GM19239 (cell line): ENCODE data around the gene LRPAP1.
"Not testable (repeated sequence)": the region's sequence is repeated elsewhere in the genome, so short reads cannot be mapped to it uniquely, and the experiment has no call there.

ENCODE experiments used
- DNase-seq: peaks from one replicate; pipeline ENCODE4 v3.0.0; 2011; ENCODE audit warnings: low spot score; ENCODE audit not compliant: insufficient read length
- FAIRE-seq: peaks from 2 replicates; lab custom pipeline; 2011; peaks lifted over from hg19 to GRCh38; lab: Jason Lieb, UNC

LRPAP1 gene

GRCh38 chr4:3531879-3532750, at the start of gene LRPAP1:
TSS of gene LRPAP1 (minus strand) at chr4:3532422. CDS start at chr4:3532412, 10 bp downstream.
- DNase-seq (peak; percentile 100), FAIRE-seq (peak; percentile 86)

- not testable (repeated sequence) for DNase-seq, FAIRE-seq
These were observed 49.3 kb upstream of the LRPAP1 start for GRCh38 chr4:3581334-3582090.

- not testable (repeated sequence) for DNase-seq, FAIRE-seq
These were observed 48.6 kb upstream of the LRPAP1 start for GRCh38 chr4:3580859-3581258.

- FAIRE-seq, DNase-seq: not testable (repeated sequence)
These were observed 46.4 kb upstream of the LRPAP1 start for GRCh38 chr4:3578527-3579144.

GRCh38 chr4:3578052-3578451, 45.8 kb upstream of the LRPAP1 start:
- not testable (repeated sequence) for FAIRE-seq, DNase-seq

GRCh38 chr4:3577208-3577892, 45.1 kb upstream of the LRPAP1 start:
- not testable (repeated sequence) for DNase-seq, FAIRE-seq

GRCh38 chr4:3576533-3577207, 44.4 kb upstream of the LRPAP1 start:
- not testable (repeated sequence) for DNase-seq, FAIRE-seq

GRCh38 chr4:3575426-3576369, 43.5 kb upstream of the LRPAP1 start:
- DNase-seq, FAIRE-seq: not testable (repeated sequence)

- not testable (repeated sequence) for FAIRE-seq, DNase-seq
These were observed 42.6 kb upstream of the LRPAP1 start for GRCh38 chr4:3574865-3575264.

- FAIRE-seq: not testable (repeated sequence)
These were observed 42.1 kb upstream of the LRPAP1 start for GRCh38 chr4:3574346-3574745.

GRCh38 chr4:3573131-3573530, 40.9 kb upstream of the LRPAP1 start:
- FAIRE-seq: no peak
- no peak for DNase-seq

More at GRCh38 chr4:3574346-3574745, 42.1 kb upstream of the LRPAP1 start:
- DNase-seq: not testable (repeated sequence)

- FAIRE-seq: no peak
- DNase-seq: no peak
These were observed 40.1 kb upstream of the LRPAP1 start for GRCh38 chr4:3572363-3572762.

GRCh38 chr4:3571921-3572320, 39.7 kb upstream of the LRPAP1 start:
- DNase-seq (no peak), FAIRE-seq (no peak)

GRCh38 chr4:3570923-3571322, 38.7 kb upstream of the LRPAP1 start:
- FAIRE-seq, DNase-seq: not testable (repeated sequence)

- not testable (repeated sequence) for FAIRE-seq, DNase-seq
These were observed 37.4 kb upstream of the LRPAP1 start for GRCh38 chr4:3569611-3570010.

GRCh38 chr4:3566701-3567100, 34.5 kb upstream of the LRPAP1 start:
- not testable (repeated sequence) for FAIRE-seq

GRCh38 chr4:3566301-3566700, 34.1 kb upstream of the LRPAP1 start:
- not testable (repeated sequence) for DNase-seq

More at GRCh38 chr4:3566701-3567100, 34.5 kb upstream of the LRPAP1 start:
- DNase-seq: not testable (repeated sequence)

GRCh38 chr4:3564948-3565347, 32.7 kb upstream of the LRPAP1 start:
- not testable (repeated sequence) for FAIRE-seq

More at GRCh38 chr4:3566301-3566700, 34.1 kb upstream of the LRPAP1 start:
- not testable (repeated sequence) for FAIRE-seq

More at GRCh38 chr4:3564948-3565347, 32.7 kb upstream of the LRPAP1 start:
- not testable (repeated sequence) for DNase-seq
